ENCODE results near the gene SH3RF1.

DNA sequence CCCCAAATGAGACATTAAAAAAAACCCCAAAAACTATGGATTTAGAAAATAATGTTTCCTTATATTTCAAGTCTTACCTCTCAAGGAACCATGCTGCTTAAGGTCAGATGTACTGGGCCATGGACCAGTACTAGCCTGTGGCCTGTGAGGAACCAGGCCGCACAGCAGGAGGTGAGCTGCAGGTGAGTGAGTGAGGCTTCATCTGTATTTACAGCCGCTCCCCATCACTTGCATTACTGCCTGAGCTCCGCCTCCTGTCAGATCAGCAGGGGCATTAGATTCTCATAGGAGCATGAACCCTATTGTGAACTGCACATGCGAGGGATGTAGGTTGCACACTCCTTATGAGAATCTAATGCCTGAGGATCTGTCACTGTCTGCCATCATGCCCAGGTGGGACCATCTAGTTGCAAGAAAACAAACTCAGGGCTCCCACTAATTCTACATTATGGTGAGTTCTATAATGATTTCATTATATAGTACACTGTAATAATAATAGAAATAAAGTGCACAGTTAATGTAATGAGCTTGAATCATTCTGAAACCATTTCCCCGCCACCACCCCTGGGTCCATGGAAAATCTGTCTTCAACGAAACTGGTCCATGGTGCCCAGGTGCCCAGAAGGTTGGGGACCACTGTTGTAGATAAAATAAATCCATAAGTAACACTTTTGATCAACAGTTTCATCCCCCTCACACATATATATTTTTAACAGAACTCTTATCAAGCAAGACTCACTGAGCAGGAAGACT lies 155.4 kb downstream of the SH3RF1 start:
- TF ChIP-seq, protein P1, sequence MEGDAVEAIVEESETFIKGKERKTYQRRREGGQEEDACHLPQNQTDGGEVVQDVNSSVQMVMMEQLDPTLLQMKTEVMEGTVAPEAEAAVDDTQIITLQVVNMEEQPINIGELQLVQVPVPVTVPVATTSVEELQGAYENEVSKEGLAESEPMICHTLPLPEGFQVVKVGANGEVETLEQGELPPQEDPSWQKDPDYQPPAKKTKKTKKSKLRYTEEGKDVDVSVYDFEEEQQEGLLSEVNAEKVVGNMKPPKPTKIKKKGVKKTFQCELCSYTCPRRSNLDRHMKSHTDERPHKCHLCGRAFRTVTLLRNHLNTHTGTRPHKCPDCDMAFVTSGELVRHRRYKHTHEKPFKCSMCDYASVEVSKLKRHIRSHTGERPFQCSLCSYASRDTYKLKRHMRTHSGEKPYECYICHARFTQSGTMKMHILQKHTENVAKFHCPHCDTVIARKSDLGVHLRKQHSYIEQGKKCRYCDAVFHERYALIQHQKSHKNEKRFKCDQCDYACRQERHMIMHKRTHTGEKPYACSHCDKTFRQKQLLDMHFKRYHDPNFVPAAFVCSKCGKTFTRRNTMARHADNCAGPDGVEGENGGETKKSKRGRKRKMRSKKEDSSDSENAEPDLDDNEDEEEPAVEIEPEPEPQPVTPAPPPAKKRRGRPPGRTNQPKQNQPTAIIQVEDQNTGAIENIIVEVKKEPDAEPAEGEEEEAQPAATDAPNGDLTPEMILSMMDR (IDR thresholded peaks at IDR 0.05) = no peak
- TF ChIP-seq POLR2A (IDR thresholded peaks at IDR 0.05) = no peak
- no peak for TF ChIP-seq EP300 (IDR thresholded peaks at IDR 0.05)
